HEK293 (cell line): ENCODE results near the gene GUCA1A.

Experiments
- CTCF ChIA-PET: fragments of 350-600 bp; formaldehyde crosslinking; extraction: SDS; loops from one replicate; lab custom pipeline; 2021; ENCODE audit warnings: antibody characterized with exemption; lab: Yijun Ruan, JAX
- POLR2A ChIA-PET: fragments of 300-600 bp; formaldehyde crosslinking; extraction: SDS; loops from one replicate; lab custom pipeline; 2020; ENCODE audit warnings: antibody characterized with exemption, inconsistent platforms; lab: Yijun Ruan, JAX
- H3K27ac ChIP-seq: fragments of 200-500 bp; sonication (Bioruptor generic); 2 replicates; pipeline ENCODE4 v1.5.1; 2014; ENCODE audit warnings: low read depth, low read length, control low read depth, inconsistent platforms; ENCODE audit errors: extremely low read depth
- H3K36me3 ChIP-seq, 2 experiments: fragments of 200-500 bp in 1 of 2; sonication (Bioruptor generic) in 1 of 2; 1 replicate in 1 of 2; 2 replicates in 1 of 2; pipeline ENCODE4 v1.5.1; 2014 to 2017; ENCODE audit warnings: inconsistent platforms in 2 of 2, low read length in 2 of 2; ENCODE audit not compliant: control insufficient read depth in 2 of 2, insufficient read depth in 1 of 2
- H3K4me1 ChIP-seq: fragments of 200-500 bp; sonication (Bioruptor generic); 2 replicates; pipeline ENCODE4 v1.5.1; 2014; ENCODE audit warnings: mild to moderate bottlenecking, low read length, inconsistent platforms; ENCODE audit not compliant: control insufficient read depth, insufficient read depth
- H3K4me3 ChIP-seq: 2 replicates; pipeline ENCODE4 v1.5.1; 2011; ENCODE audit warnings: low read depth, mild to moderate bottlenecking, control low read depth, low read length, moderate library complexity
- H3K9me3 ChIP-seq: fragments of 200-500 bp; sonication (Bioruptor generic); 2 replicates; pipeline ENCODE4 v1.5.1; 2014; ENCODE audit warnings: low read depth, low read length, inconsistent platforms; ENCODE audit not compliant: control insufficient read depth, insufficient read depth
- BCL11A ChIP-seq: fragments of 450-650 bp; formaldehyde crosslinking; IDR thresholded peaks from 2 replicates; pipeline ENCODE4 v1.5.1; 2016; ENCODE audit warnings: low read depth, missing biosample characterization, missing genetic modification characterization
- FEZF1 ChIP-seq: fragments of 450-650 bp; formaldehyde crosslinking; IDR thresholded peaks from 2 replicates; pipeline ENCODE4 v1.5.1; 2016; ENCODE audit warnings: missing biosample characterization, missing genetic modification characterization
- HIC1 ChIP-seq: fragments of 450-650 bp; formaldehyde crosslinking; IDR thresholded peaks from 2 replicates; pipeline ENCODE4 v1.5.1; 2016; ENCODE audit warnings: missing biosample characterization, missing genetic modification characterization
- HOXD13 ChIP-seq: sonication (generic); formaldehyde crosslinking; IDR thresholded peaks from 2 replicates; pipeline ENCODE4 v1.8.0; 2022; ENCODE audit warnings: missing genetic modification reagents, borderline replicate concordance
- IKZF3 ChIP-seq: fragments of 450-650 bp; IDR thresholded peaks from 2 replicates; pipeline ENCODE4 v1.5.0; 2018; ENCODE audit warnings: missing biosample characterization, mild to moderate bottlenecking, missing genetic modification characterization, moderate library complexity
- KLF9 ChIP-seq: fragments of 450-650 bp; formaldehyde crosslinking; IDR thresholded peaks from 2 replicates; pipeline ENCODE4 v1.5.1; 2016; ENCODE audit warnings: missing biosample characterization, missing genetic modification characterization, low read depth
- MYNN ChIP-seq: fragments of 450-650 bp; formaldehyde crosslinking; IDR thresholded peaks from 2 replicates; pipeline ENCODE4 v1.5.1; 2016; ENCODE audit warnings: missing biosample characterization, missing genetic modification characterization, borderline replicate concordance
- PRDM6 ChIP-seq: fragments of 450-650 bp; formaldehyde crosslinking; IDR thresholded peaks from 2 replicates; pipeline ENCODE4 v1.5.1; 2017; ENCODE audit warnings: missing biosample characterization, missing genetic modification characterization
- SETDB1 ChIP-seq: IDR thresholded peaks from one replicate; pipeline ENCODE4 v1.6.1; 2017; ENCODE audit warnings: mild to moderate bottlenecking, low read length, moderate library complexity, mixed read lengths; ENCODE audit not compliant: insufficient read length
- SP3 ChIP-seq: fragments of 450-650 bp; formaldehyde crosslinking; IDR thresholded peaks from 2 replicates; pipeline ENCODE4 v1.5.1; 2016; ENCODE audit warnings: missing biosample characterization, missing genetic modification characterization
- SP7 ChIP-seq: fragments of 450-650 bp; formaldehyde crosslinking; IDR thresholded peaks from 2 replicates; pipeline ENCODE4 v1.5.1; 2016; ENCODE audit warnings: missing biosample characterization, missing genetic modification characterization
- ZBTB1 ChIP-seq: fragments of 450-650 bp; formaldehyde crosslinking; IDR thresholded peaks from 2 replicates; pipeline ENCODE4 v1.5.1; 2016; ENCODE audit warnings: missing biosample characterization, missing genetic modification characterization
- ZNF174 ChIP-seq: fragments of 450-650 bp; formaldehyde crosslinking; IDR thresholded peaks from 2 replicates; pipeline ENCODE4 v1.5.0; 2017; ENCODE audit warnings: missing biosample characterization, mild to moderate bottlenecking, missing genetic modification characterization
- ZNF24 ChIP-seq: fragments of 450-650 bp; formaldehyde crosslinking; IDR thresholded peaks from 2 replicates; pipeline ENCODE4 v1.5.1; 2016; ENCODE audit warnings: missing biosample characterization, missing genetic modification characterization
- ZNF26 ChIP-seq: fragments of 450-650 bp; formaldehyde crosslinking; IDR thresholded peaks from 2 replicates; pipeline ENCODE4 v1.5.1; 2016; ENCODE audit warnings: missing biosample characterization, missing genetic modification characterization
- ZNF266 ChIP-seq: fragments of 450-650 bp; formaldehyde crosslinking; IDR thresholded peaks from 2 replicates; pipeline ENCODE4 v1.5.1; 2016; ENCODE audit warnings: missing biosample characterization, missing genetic modification characterization, low read depth
- ZNF426 ChIP-seq: fragments of 450-650 bp; formaldehyde crosslinking; IDR thresholded peaks from 2 replicates; pipeline ENCODE4 v1.5.1; 2017; ENCODE audit warnings: missing biosample characterization, missing genetic modification characterization, mild to moderate bottlenecking, inconsistent platforms, moderate library complexity
- ZNF473 ChIP-seq: fragments of 450-650 bp; formaldehyde crosslinking; IDR thresholded peaks from 2 replicates; pipeline ENCODE4 v1.5.1; 2017; ENCODE audit warnings: missing biosample characterization, missing genetic modification characterization
- ZNF560 ChIP-seq: fragments of 450-650 bp; formaldehyde crosslinking; IDR thresholded peaks from 2 replicates; pipeline ENCODE4 v1.5.1; 2017; ENCODE audit warnings: missing biosample characterization, missing genetic modification characterization, borderline replicate concordance
- ZNF571 ChIP-seq: fragments of 450-650 bp; formaldehyde crosslinking; IDR thresholded peaks from 2 replicates; pipeline ENCODE4 v1.5.0; 2017; ENCODE audit warnings: missing biosample characterization, missing genetic modification characterization
- ZNF585B ChIP-seq: fragments of 450-650 bp; formaldehyde crosslinking; IDR thresholded peaks from 2 replicates; pipeline ENCODE4 v1.5.1; 2016; ENCODE audit warnings: missing biosample characterization, missing genetic modification characterization
- ZNF596 ChIP-seq: fragments of 450-650 bp; IDR thresholded peaks from 2 replicates; pipeline ENCODE4 v1.5.0; 2018; ENCODE audit warnings: missing biosample characterization, mild to moderate bottlenecking, missing genetic modification characterization, moderate library complexity
- ZNF600 ChIP-seq: fragments of 450-650 bp; formaldehyde crosslinking; IDR thresholded peaks from 2 replicates; pipeline ENCODE4 v1.5.1; 2016; ENCODE audit warnings: missing biosample characterization, missing genetic modification characterization
- ZNF626 ChIP-seq: fragments of 450-650 bp; sonication (Bioruptor Pico); formaldehyde crosslinking; IDR thresholded peaks from 2 replicates; pipeline ENCODE4 v1.5.1; 2018; ENCODE audit warnings: missing biosample characterization, missing genetic modification characterization, inconsistent platforms
- ZNF629 ChIP-seq: fragments of 450-650 bp; formaldehyde crosslinking; IDR thresholded peaks from 2 replicates; pipeline ENCODE4 v1.5.1; 2017; ENCODE audit warnings: missing biosample characterization, missing genetic modification characterization
- ZNF639 ChIP-seq: fragments of 450-650 bp; formaldehyde crosslinking; IDR thresholded peaks from 2 replicates; pipeline ENCODE4 v1.5.1; 2016; ENCODE audit warnings: missing biosample characterization, missing genetic modification characterization
- ZNF76 ChIP-seq: fragments of 450-650 bp; formaldehyde crosslinking; IDR thresholded peaks from 2 replicates; pipeline ENCODE4; 2016; ENCODE audit warnings: low read depth, missing biosample characterization, missing genetic modification characterization, borderline replicate concordance

Gene GUCA1A

GRCh38 chr6:42226645-42227143 is 53.5 kb downstream of the GUCA1A start (continued):
- TF ChIP-seq HIC1 (tag by site-specific recombination) (peak; percentile 78), ZNF24 (tag by site-specific recombination) (0 out of 2 replicates have a peak, but pooled peaks have one; percentile 54), FEZF1 (tag by site-specific recombination) (peak; percentile 37), KLF9 (tag by site-specific recombination) (no peak), ZNF629 (peak; percentile 69; the same call in 1 of the 2 replicates), ZNF76 (no peak), PRDM6 (peak; percentile 20; the same call in 1 of the 2 replicates), HOXD13 (CRISPR knock-in tag) (peak; percentile 25; the same call in 1 of the 2 replicates), SP3 (tag by site-specific recombination) (peak; percentile 47), IKZF3 (tag by site-specific recombination) (0 out of 2 replicates have a peak, but pooled peaks have one; percentile 24), ZNF600 (tag by site-specific recombination) (peak; percentile 17; the same call in 1 of the 2 replicates), SP7 (tag by site-specific recombination) (peak; percentile 77), ZNF426 (tag by site-specific recombination) (no peak), BCL11A (tag by site-specific recombination) (peak; percentile 69; the same call in 1 of the 2 replicates), ZNF639 (peak; percentile 61; the same call in 1 of the 2 replicates)
- TF ChIP-seq, all 188 proteins: peak for 25

GRCh38 chr6:42227173-42227850 is 54.1 kb downstream of the GUCA1A start:
- H3K27ac ChIP-seq: no peak overlapping the region; the same call in 1 of the 2 replicates
- H3K4me3 ChIP-seq: no peak overlapping the region
- no peaks in the 10 kb centered on the region for H3K9me3 ChIP-seq
- H3K36me3 ChIP-seq: peaks cover 0 to 3% of the 10 kb centered on the region in 2 experiments; a peak in 1 of 3 replicates
- TF ChIP-seq PRDM6 (no peak), ZNF174 (tag by site-specific recombination) (no peak), ZBTB1 (tag by site-specific recombination) (no peak), ZNF571 (tag by site-specific recombination) (no peak), MYNN (no peak), ZNF473 (tag by site-specific recombination) (no peak), ZNF596 (no peak), SETDB1 (no peak), ZNF266 (tag by site-specific recombination) (no peak), ZNF26 (tag by site-specific recombination) (no peak), ZNF585B (tag by site-specific recombination) (no peak), ZNF626 (tag by site-specific recombination) (no peak), ZNF560 (tag by site-specific recombination) (no peak)
- ChIA-PET CTCF (interaction anchor here (0.6 to 5.2 kb wide), 12 partner anchors 10 to 859 kb away, joined by 3 to 46 read pairs (median 3); partner anchors contain the start of genes MRPS10 and TAF8), POLR2A (interaction anchor here (0.5 to 1.7 kb wide), 8 partner anchors 8 to 796 kb away, joined by 3 to 7 read pairs (median 4); partner anchors contain the start of genes TAF8 and UBR2)
- peaks cover 16% of the 10 kb centered on the region for H3K4me1 ChIP-seq
